Thyroid gland (tissue), 4 donors: Measurements from ENCODE around the gene DCDC2B.

Experiments used
- CTCF ChIP-seq, 6 experiments: fragments of 200-600 bp in 3 of 6; fragments of 450-650 bp in 3 of 6; sonication (generic) in 3 of 6; IDR thresholded peaks; one replicate each; pipeline ENCODE4 v1.5.1; 2016 to 2019; ENCODE audit warnings: antibody characterized with exemption in 6 of 6, mild to moderate bottlenecking in 2 of 6, inconsistent platforms in 1 of 6, moderate library complexity in 1 of 6
- POLR2A ChIP-seq, 2 donors: fragments of 450-650 bp; IDR thresholded peaks; one replicate each; pipeline ENCODE4 v1.6.1; 2017; ENCODE audit warnings: antibody characterized with exemption in 2 of 2, mild to moderate bottlenecking in 2 of 2, moderate library complexity in 1 of 2

- TF ChIP-seq CTCF (IDR thresholded peaks at IDR 0.05) = no peak
- TF ChIP-seq POLR2A (IDR thresholded peaks at IDR 0.05) = no peak
These were observed 22.4 kb upstream of the DCDC2B start for GRCh38 chr1:32186491-32186890.
